ENCODE results near the gene HOXB6. TPM values are rescaled to one million over a fixed set of nuclear protein-coding genes. Genes with fewer than 3 reads are reported as not detected.

HOXB6 gene
- total RNA-seq, 6 donors from 2014 or later: 1.1 to 11.3 (median 7.0) TPM

- TF ChIP-seq POLR2A (IDR thresholded peaks at IDR 0.05) (no peak), EP300 (IDR thresholded peaks at IDR 0.05) (no peak), POLR2AphosphoS5 (IDR thresholded peaks at IDR 0.05) (no peak)
- TF ChIP-seq, protein P1, sequence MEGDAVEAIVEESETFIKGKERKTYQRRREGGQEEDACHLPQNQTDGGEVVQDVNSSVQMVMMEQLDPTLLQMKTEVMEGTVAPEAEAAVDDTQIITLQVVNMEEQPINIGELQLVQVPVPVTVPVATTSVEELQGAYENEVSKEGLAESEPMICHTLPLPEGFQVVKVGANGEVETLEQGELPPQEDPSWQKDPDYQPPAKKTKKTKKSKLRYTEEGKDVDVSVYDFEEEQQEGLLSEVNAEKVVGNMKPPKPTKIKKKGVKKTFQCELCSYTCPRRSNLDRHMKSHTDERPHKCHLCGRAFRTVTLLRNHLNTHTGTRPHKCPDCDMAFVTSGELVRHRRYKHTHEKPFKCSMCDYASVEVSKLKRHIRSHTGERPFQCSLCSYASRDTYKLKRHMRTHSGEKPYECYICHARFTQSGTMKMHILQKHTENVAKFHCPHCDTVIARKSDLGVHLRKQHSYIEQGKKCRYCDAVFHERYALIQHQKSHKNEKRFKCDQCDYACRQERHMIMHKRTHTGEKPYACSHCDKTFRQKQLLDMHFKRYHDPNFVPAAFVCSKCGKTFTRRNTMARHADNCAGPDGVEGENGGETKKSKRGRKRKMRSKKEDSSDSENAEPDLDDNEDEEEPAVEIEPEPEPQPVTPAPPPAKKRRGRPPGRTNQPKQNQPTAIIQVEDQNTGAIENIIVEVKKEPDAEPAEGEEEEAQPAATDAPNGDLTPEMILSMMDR (IDR thresholded peaks at IDR 0.05): no peak
- 59 to 65% methylated on average over 5 of the region's 5 CpGs for WGBS, 2 donors
- no peaks in the 10 kb centered on the region for H3K9me3 ChIP-seq
- no peak overlapping the region for H3K27ac ChIP-seq
- DNase-seq (no peak), ATAC-seq (ENCODE audit: low FRiP score in 2 of 2) (no peak)
- no peak overlapping the region for H3K4me3 ChIP-seq
- peaks cover 0 to 74% (median 37%) of the 10 kb centered on the region in 4 donors for H3K27me3 ChIP-seq
- H3K36me3 ChIP-seq: no peaks in the 10 kb centered on the region
- H3K4me1 ChIP-seq: peaks cover 18 to 35% (median 29%) of the 10 kb centered on the region in 4 donors
These were observed 5.4 kb downstream of the HOXB6 start for GRCh38 chr17:48599354-48599753.

DNA sequence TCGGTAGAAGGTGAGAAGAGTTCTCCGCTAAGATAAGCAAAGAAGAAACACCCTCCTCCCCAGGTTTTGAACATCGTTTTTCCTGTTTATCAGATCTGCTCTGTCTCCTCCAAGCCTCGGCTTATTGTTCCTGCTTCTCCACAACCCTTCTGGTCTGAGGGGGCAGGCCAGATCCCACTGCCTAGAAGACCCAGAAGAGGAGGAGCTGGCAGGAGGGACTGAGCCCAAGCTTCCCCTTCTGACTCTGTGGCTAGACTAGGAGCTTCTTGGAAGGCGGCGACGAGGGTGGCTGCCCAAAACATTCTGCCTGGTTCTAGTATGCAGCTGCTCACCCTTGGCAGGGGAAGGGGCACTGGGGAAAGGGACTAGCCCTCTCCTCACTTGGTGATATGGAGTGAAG lies 6.0 kb downstream of the HOXB6 start:
- Histone ChIP-seq H3K27ac (no peak overlapping the region), H3K27me3 (peaks cover 0 to 73% (median 34%) of the 10 kb centered on the region in 4 donors), H3K4me3 (no peak overlapping the region), H3K36me3 (no peaks in the 10 kb centered on the region), H3K4me1 (peaks cover 18 to 41% (median 31%) of the 10 kb centered on the region in 4 donors), H3K9me3 (no peaks in the 10 kb centered on the region)
- no peak for ATAC-seq (ENCODE audit: low FRiP score in 2 of 2)
- DNase-seq: no peak
- no peak for TF ChIP-seq EP300 (IDR thresholded peaks at IDR 0.05)
- 24 to 46% methylated on average over 7 of the region's 7 CpGs for WGBS, 2 donors

DNA sequence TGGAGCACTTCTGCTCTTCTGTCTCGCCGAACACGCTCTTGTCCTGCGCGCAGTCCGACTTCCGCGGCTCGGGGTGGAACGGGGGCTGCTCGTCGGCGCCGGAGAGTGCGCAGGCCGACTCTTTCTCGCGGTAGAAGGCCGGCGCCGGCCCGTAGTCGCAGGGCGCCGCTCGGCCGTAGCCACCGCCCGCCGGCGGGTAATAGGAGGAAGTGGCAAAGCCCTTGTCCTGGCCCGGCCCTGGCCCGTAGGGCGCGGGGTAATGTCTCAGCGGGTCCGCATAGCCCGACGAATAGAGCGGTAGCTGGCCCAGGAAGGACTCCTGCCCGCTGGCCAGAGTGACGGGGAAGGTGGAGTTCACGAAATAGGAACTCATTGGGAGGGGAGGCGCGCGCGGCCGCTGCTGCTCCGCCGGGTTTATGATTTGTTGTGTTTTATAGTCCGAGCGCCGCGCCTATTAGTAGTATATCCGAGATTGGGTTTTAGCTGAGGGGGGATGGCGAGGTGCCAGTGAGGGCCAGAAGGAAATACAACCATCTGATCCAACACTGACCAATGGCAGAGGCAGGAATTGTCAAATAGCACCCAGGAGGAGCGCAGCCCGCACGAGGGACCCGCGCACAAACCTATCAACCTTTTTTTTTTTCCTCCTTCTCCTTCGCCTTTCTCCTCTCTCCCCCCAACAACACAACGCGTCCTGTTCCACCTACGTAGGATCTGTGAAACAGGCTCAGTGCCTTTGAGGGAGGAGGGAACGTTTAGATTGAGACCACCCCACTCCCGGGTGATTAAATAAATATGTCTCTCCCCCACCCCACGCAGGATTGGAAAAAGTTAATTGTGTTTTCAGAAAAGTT lies 6.8 kb downstream of the HOXB6 start:
- peak overlapping the region; percentile 22 to 50 (median 44) for H3K4me3 ChIP-seq
- TF ChIP-seq EP300 (IDR thresholded peaks at IDR 0.05) (no peak), POLR2AphosphoS5 (IDR thresholded peaks at IDR 0.05) (peak; percentile 23 to 57), POLR2A (IDR thresholded peaks at IDR 0.05) (peak in 2 of 4 donors; percentile 21 to 42)
- TF ChIP-seq, protein P1 (IDR thresholded peaks at IDR 0.05): no peak
- no peaks in the 10 kb centered on the region for H3K36me3 ChIP-seq
- H3K9me3 ChIP-seq: no peaks in the 10 kb centered on the region
- peak overlapping the region; percentile 75 to 87 (median 78) for H3K27ac ChIP-seq
- ATAC-seq (ENCODE audit: low FRiP score in 2 of 2): peak; percentile 29 to 71
- peaks cover 23 to 48% (median 34%) of the 10 kb centered on the region in 4 donors for H3K4me1 ChIP-seq
- peak in 1 of 2 donors; percentile 91 for DNase-seq
- H3K27me3 ChIP-seq: peaks cover 0 to 71% (median 33%) of the 10 kb centered on the region in 4 donors
- WGBS, 2 donors: 2 to 4% methylated on average over 32 to 56 of the region's 68 CpGs

DNA sequence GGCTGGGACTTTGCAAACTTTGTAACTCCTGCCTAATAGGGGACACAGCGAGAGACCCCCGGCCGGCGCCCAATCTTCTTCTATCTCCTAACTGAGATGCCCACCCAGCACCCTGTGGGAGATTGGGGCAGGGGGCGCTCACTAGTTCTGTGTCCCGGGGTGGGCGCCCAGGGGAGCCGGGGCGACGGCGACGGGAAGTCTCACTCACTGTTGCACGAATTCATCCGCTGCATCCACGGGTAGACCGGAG lies 7.3 kb downstream of the HOXB6 start:
- DNase-seq: no peak
- TF ChIP-seq POLR2A (IDR thresholded peaks at IDR 0.05): no peak
- TF ChIP-seq, protein P1 (IDR thresholded peaks at IDR 0.05): no peak
- no peak for TF ChIP-seq POLR2AphosphoS5 (IDR thresholded peaks at IDR 0.05)
- TF ChIP-seq EP300 (IDR thresholded peaks at IDR 0.05): no peak

DNA sequence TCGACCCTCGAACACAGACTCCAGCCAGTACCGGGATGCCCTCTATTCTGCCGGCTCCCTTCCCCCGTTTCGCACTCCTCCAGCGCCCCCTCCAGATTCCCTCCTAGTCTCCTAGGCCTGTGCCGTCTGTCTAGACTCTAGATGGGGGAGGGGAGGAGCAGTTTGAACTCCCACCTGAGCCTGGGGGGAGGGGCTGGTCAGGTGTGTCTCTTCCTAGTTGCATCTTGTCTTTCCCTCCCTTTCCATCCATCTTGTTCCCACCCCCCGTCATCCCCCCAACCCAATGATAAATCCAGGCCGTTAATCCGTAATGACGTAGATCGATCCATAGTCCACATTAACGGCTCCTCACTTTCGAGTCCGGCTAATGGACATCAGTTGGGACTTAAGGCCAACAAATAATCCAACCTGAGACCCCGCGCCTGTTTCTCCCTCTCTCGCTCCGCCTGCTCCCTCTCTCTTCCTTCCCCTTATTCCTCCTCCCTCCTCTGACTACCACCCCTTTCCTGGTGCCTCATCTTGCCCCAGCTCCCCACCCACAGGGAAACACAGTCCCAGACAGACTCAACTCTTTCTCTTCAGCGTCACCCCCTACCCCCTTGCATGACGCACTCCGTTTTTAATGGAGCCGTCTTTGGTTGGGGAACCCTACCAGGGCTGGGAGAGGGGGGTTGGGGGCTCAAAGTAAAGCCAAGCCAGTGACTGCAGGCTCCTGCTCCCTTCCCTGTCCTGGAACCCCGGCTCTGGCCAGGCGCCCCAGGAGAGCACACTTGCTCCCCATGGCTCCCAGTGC lies 7.9 kb downstream of the HOXB6 start:
- ATAC-seq (ENCODE audit: low FRiP score in 2 of 2): peak in 1 of 2 donors; percentile 20
- peak overlapping the region; percentile 75 to 87 (median 78) for H3K27ac ChIP-seq

More for the DNA sequence above, 7.3 kb downstream of the HOXB6 start:
- no peaks in the 10 kb centered on the region for H3K9me3 ChIP-seq
- ATAC-seq (ENCODE audit: low FRiP score in 2 of 2): no peak
- peak overlapping the region; percentile 75 to 87 (median 78) for H3K27ac ChIP-seq
- peaks cover 0 to 70% (median 32%) of the 10 kb centered on the region in 4 donors for H3K27me3 ChIP-seq
- H3K4me1 ChIP-seq: peaks cover 28 to 49% (median 36%) of the 10 kb centered on the region in 4 donors
- 10% methylated on average over 2 of the region's 16 CpGs; no CpG with 5 or more reads in 1 of the 2 donors for WGBS, 2 donors
- H3K4me3 ChIP-seq: peak overlapping the region; percentile 22 to 50 (median 44)
- H3K36me3 ChIP-seq: no peaks in the 10 kb centered on the region

More for the DNA sequence above, 7.9 kb downstream of the HOXB6 start:
- H3K4me3 ChIP-seq: peak overlapping the region; percentile 12 to 50 (median 44)
- peaks cover 0 to 70% (median 32%) of the 10 kb centered on the region in 4 donors for H3K27me3 ChIP-seq
- no peak for DNase-seq
- peaks cover 25 to 49% (median 34%) of the 10 kb centered on the region in 4 donors for H3K4me1 ChIP-seq
- no peaks in the 10 kb centered on the region for H3K36me3 ChIP-seq
- TF ChIP-seq EP300 (IDR thresholded peaks at IDR 0.05) (no peak), POLR2AphosphoS5 (IDR thresholded peaks at IDR 0.05) (peak in 1 of 2 donors; percentile 36)
- no peaks in the 10 kb centered on the region for H3K9me3 ChIP-seq
- WGBS, 2 donors: 3 to 5% methylated on average over 24 to 26 of the region's 26 CpGs

All from upper lobe of left lung (tissue), 6 donors.